ELF-1 (cell line): ENCODE results near the gene IGSF3.

Experiments used
- DNase-seq: peaks from one replicate; pipeline ENCODE4 v3.0.0-alpha.2; 2016; ENCODE audit warnings: low read depth, low spot score

The IGSF3 gene

DNA sequence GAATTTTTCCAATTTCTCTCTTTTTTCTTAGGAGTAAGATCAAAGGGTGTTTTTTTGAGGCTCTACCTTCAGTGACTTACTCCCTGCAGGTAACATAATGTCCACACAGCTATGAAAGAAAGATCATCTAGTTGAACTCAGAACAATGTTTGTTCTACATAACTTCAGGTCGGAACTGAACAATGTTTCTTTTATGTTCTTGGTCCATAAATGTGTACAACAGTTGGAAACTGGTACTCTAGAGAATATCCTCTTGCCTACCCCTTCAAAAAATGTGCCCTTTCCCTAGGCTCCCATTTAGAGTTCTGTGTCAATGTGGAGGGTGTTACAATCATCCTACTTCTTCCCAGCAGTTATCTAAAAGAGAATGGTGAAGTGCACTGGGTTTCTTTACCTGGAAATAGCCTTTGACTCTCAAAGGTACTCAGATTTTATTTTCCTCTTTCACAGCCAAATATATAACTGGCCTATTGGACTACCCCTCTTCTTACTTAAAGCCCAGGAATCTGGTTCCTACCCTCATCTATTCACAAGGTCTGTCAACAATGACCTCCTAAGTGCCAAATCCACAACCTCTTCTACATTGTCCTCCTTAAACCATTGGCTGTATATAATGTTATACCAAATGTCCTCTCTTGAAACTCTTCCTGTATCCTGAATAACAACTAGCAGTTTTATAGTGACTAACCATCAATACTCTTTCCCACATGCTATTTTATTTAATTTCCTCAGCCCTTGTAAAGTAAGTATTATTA is 139.0 kb downstream of the IGSF3 start:
- DNase-seq = no peak

GRCh38 chr1:116525440-116525839 is 142.1 kb downstream of the IGSF3 start:
- no peak for DNase-seq
